ENCODE measurements around the gene B4GALT7. TPM values are rescaled to one million over a fixed set of nuclear protein-coding genes. Genes with fewer than 3 reads are reported as not detected.

Gene B4GALT7
- total and polyA plus RNA-seq, 4 donors: 8.1 to 19.7 (median 15.6) TPM

- H3K36me3 ChIP-seq (ENCODE audit: control insufficient read depth in 4 of 4, insufficient read depth in 3 of 4, low read depth in 1 of 4, low read length in 3 of 4): peaks cover 0 to 12% (median 0%) of the 10 kb centered on the region in 4 donors
- TF ChIP-seq RXRA (IDR thresholded peaks at IDR 0.05): no peak
- no peak for TF ChIP-seq FOXA2 (IDR thresholded peaks at IDR 0.05)
- no peak for TF ChIP-seq HNF4A (conservative IDR thresholded peaks at IDR 0.05)
- no peak for TF ChIP-seq HNF4G (IDR thresholded peaks at IDR 0.05)
- TF ChIP-seq EGR1 (IDR thresholded peaks at IDR 0.05; ENCODE audit: low read depth in 2 of 2): no peak
- TF ChIP-seq RAD21 (IDR thresholded peaks at IDR 0.05): no peak
- TF ChIP-seq, protein P1, sequence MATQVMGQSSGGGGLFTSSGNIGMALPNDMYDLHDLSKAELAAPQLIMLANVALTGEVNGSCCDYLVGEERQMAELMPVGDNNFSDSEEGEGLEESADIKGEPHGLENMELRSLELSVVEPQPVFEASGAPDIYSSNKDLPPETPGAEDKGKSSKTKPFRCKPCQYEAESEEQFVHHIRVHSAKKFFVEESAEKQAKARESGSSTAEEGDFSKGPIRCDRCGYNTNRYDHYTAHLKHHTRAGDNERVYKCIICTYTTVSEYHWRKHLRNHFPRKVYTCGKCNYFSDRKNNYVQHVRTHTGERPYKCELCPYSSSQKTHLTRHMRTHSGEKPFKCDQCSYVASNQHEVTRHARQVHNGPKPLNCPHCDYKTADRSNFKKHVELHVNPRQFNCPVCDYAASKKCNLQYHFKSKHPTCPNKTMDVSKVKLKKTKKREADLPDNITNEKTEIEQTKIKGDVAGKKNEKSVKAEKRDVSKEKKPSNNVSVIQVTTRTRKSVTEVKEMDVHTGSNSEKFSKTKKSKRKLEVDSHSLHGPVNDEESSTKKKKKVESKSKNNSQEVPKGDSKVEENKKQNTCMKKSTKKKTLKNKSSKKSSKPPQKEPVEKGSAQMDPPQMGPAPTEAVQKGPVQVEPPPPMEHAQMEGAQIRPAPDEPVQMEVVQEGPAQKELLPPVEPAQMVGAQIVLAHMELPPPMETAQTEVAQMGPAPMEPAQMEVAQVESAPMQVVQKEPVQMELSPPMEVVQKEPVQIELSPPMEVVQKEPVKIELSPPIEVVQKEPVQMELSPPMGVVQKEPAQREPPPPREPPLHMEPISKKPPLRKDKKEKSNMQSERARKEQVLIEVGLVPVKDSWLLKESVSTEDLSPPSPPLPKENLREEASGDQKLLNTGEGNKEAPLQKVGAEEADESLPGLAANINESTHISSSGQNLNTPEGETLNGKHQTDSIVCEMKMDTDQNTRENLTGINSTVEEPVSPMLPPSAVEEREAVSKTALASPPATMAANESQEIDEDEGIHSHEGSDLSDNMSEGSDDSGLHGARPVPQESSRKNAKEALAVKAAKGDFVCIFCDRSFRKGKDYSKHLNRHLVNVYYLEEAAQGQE (IDR thresholded peaks at IDR 0.05): no peak
- no peak for TF ChIP-seq JUND (IDR thresholded peaks at IDR 0.05)
- no peak for TF ChIP-seq TAF1 (conservative IDR thresholded peaks at IDR 0.05)
- no peak for TF ChIP-seq SP1 (IDR thresholded peaks at IDR 0.05)
- no peak for TF ChIP-seq ZBTB33 (IDR thresholded peaks at IDR 0.05)
- TF ChIP-seq, protein P2, sequence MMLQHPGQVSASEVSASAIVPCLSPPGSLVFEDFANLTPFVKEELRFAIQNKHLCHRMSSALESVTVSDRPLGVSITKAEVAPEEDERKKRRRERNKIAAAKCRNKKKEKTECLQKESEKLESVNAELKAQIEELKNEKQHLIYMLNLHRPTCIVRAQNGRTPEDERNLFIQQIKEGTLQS (IDR thresholded peaks at IDR 0.05): no peak
- TF ChIP-seq, protein P3, sequence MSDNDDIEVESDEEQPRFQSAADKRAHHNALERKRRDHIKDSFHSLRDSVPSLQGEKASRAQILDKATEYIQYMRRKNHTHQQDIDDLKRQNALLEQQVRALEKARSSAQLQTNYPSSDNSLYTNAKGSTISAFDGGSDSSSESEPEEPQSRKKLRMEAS (IDR thresholded peaks at IDR 0.05): no peak
- TF ChIP-seq FOXA1 (IDR thresholded peaks at IDR 0.05): no peak
- TF ChIP-seq, protein P4, sequence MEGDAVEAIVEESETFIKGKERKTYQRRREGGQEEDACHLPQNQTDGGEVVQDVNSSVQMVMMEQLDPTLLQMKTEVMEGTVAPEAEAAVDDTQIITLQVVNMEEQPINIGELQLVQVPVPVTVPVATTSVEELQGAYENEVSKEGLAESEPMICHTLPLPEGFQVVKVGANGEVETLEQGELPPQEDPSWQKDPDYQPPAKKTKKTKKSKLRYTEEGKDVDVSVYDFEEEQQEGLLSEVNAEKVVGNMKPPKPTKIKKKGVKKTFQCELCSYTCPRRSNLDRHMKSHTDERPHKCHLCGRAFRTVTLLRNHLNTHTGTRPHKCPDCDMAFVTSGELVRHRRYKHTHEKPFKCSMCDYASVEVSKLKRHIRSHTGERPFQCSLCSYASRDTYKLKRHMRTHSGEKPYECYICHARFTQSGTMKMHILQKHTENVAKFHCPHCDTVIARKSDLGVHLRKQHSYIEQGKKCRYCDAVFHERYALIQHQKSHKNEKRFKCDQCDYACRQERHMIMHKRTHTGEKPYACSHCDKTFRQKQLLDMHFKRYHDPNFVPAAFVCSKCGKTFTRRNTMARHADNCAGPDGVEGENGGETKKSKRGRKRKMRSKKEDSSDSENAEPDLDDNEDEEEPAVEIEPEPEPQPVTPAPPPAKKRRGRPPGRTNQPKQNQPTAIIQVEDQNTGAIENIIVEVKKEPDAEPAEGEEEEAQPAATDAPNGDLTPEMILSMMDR (IDR thresholded peaks at IDR 0.05; ENCODE audit: low read depth, low read length, missing input control): no peak
- TF ChIP-seq GABPA (IDR thresholded peaks at IDR 0.05 in 1 of 2, conservative IDR thresholded peaks at IDR 0.05 in 1 of 2): no peak
- TF ChIP-seq NR2F2 (IDR thresholded peaks at IDR 0.05): no peak
Measured at GRCh38 chr5:177605667-177606066, 5.7 kb downstream of the B4GALT7 start.

More at GRCh38 chr5:177605667-177606066, 5.7 kb downstream of the B4GALT7 start:
- no peak overlapping the region for H3K9ac ChIP-seq (ENCODE audit: low read depth in 1 of 2, low read length in 2 of 2)
- peaks cover 0 to 18% (median 10%) of the 10 kb centered on the region in 4 donors for H3K4me1 ChIP-seq (ENCODE audit: control insufficient read depth in 4 of 4, insufficient read depth in 4 of 4, low read length in 3 of 4)
- no peak for DNase-seq (ENCODE audit: low spot score)
- H3K4me3 ChIP-seq (ENCODE audit: low read depth in 1 of 3, low read length in 3 of 3): no peak overlapping the region
- 89% methylated on average over 6 of the region's 6 CpGs for WGBS
- no peaks in the 10 kb centered on the region for H3K27me3 ChIP-seq (ENCODE audit: control insufficient read depth in 4 of 4, insufficient read depth in 4 of 4, low read length in 3 of 4)
- H3K9me3 ChIP-seq (ENCODE audit: control insufficient read depth in 4 of 4, low read length in 3 of 4): no peaks in the 10 kb centered on the region
- H3K27ac ChIP-seq (ENCODE audit: low read depth in 1 of 2, low read length in 2 of 2): no peak overlapping the region

Data from liver (tissue), 9 donors.